ENCODE results near the gene HMOX1. TPM values are rescaled to one million over a fixed set of nuclear protein-coding genes. Genes with fewer than 3 reads are reported as not detected.
A peak's percentile ranks its signal among the peaks of the same experiment; 100 is the strongest.

HMOX1 gene
- total and polyA plus RNA-seq, 2 of the 13 experiments (the other 11 are each of a cell fraction or from before 2014, with no cell fraction given) = 53.6 to 67.4 TPM

DNA sequence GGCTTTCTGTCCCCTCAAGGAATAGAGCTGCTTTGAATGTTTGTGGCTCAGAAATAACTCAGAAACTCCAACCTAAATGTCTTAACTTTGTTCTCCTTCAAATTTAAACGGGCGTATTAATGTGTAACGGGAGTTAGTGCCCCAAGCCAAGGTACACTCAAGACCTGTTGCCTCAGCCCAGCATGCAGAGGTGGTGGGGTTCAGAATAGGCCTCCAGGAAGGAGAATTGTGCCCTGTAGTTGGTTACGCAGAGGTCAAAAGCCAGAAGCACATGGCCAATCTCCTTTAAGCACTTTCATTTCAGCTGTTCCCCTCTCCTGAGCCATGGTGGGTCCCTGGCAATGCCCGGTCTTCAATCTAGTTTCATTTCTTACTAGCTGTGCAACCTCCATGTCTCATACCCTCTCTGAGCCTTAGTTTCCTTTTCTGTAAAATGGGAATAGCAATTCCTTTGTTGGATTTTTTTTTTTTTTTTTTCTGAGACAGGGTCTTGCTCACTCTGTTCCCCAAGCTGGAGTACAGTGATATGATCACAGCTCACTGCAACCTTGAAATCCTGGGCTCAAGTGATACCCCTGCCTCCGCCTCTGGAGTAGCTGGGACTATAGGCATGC lies 4.2 kb downstream of the HMOX1 start:
- TF ChIP-seq ATM (IDR thresholded peaks at IDR 0.05; ENCODE audit: borderline replicate concordance) (no peak), ZNF629 (CRISPR knock-in tag; conservative IDR thresholded peaks at IDR 0.05) (peak; percentile 73; the same call in 1 of the 2 replicates)
- POLR2A ChIA-PET = interaction anchor here (0.7 kb wide), 2 partner anchors 9 to 738 kb away, joined by 3 read pairs; no protein-coding TSS in a partner anchor
- in situ Hi-C loops (cut with HindIII; ENCODE audit: extremely low pct_ligation_motif_present, low pct_unique_long_range_greater_than_20kb) (no loop called here), intact Hi-C loops (cut with micrococcal nuclease; ENCODE audit: unreplicated experiment) (no loop called here)
- peaks cover 22% of the 10 kb centered on the region for H3K79me2 ChIP-seq (ENCODE audit: insufficient read depth, low read length)
- DNase-seq (ENCODE audit: low spot score) = no peak
- H3K9me3 ChIP-seq (ENCODE audit: low read length) = no peaks in the 10 kb centered on the region
- no peak overlapping the region for H2AFZ ChIP-seq (ENCODE audit: low read length)
- no peak for FAIRE-seq
- ATAC-seq = no peak
- no peak overlapping the region for H3K9ac ChIP-seq (ENCODE audit: insufficient read depth, low read depth, low read length)
- CTCF ChIA-PET (ENCODE audit: low intra/inter-chr PET ratio, low total read pairs) = no interaction called here
- H3K4me3 ChIP-seq (replicated peaks in 1 of 3; ENCODE audit: insufficient read depth in 1 of 3, low read depth in 2 of 3, low read length in 3 of 3) = no peak overlapping the region
- peaks cover 59% of the 10 kb centered on the region for H3K4me1 ChIP-seq (ENCODE audit: insufficient read depth, low read length)
- no TSS peak for BruUV-seq (replicated peaks)
- H3K27me3 ChIP-seq (ENCODE audit: control insufficient read depth in 1 of 2, insufficient read depth in 2 of 2, low read length in 2 of 2) = no peaks in the 10 kb centered on the region; a peak in 1 of 5 replicates
- H3K36me3 ChIP-seq (replicated peaks in 1 of 2; ENCODE audit: control insufficient read depth in 1 of 2, insufficient read depth in 2 of 2, low read length in 2 of 2) = peaks cover 18 to 29% of the 10 kb centered on the region in 2 experiments
- 96% methylated on average over 6 of the region's 6 CpGs for WGBS (ENCODE audit: low lambda C conversion rate)
- peaks cover 4% of the 10 kb centered on the region; the same call in 1 of the 2 replicates for H4K20me1 ChIP-seq (ENCODE audit: insufficient read depth, low read length)
- H3K4me2 ChIP-seq (ENCODE audit: low read depth, low read length) = 0 out of 2 replicates have a peak overlapping the region, but pooled peaks have one; percentile 32
- no peak overlapping the region for H3K27ac ChIP-seq (ENCODE audit: extremely low read length, insufficient read depth, low read length)

DNA sequence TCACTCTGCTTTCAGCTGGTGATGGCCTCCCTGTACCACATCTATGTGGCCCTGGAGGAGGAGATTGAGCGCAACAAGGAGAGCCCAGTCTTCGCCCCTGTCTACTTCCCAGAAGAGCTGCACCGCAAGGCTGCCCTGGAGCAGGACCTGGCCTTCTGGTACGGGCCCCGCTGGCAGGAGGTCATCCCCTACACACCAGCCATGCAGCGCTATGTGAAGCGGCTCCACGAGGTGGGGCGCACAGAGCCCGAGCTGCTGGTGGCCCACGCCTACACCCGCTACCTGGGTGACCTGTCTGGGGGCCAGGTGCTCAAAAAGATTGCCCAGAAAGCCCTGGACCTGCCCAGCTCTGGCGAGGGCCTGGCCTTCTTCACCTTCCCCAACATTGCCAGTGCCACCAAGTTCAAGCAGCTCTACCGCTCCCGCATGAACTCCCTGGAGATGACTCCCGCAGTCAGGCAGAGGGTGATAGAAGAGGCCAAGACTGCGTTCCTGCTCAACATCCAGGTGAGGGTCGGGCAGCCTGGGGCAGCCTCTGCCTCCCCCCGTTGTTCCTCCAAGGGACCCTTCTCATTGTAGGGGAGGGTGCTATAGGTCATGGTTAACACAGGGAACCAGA lies 5.9 kb downstream of the HMOX1 start:
- CTCF ChIA-PET (ENCODE audit: low intra/inter-chr PET ratio, low total read pairs) = no interaction called here
- ATAC-seq = no peak
- Histone ChIP-seq H3K4me2 (ENCODE audit: low read depth, low read length) (no peak overlapping the region), H3K36me3 (replicated peaks in 1 of 2; ENCODE audit: control insufficient read depth in 1 of 2, insufficient read depth in 2 of 2, low read length in 2 of 2) (peaks cover 18 to 39% of the 10 kb centered on the region in 2 experiments), H3K4me3 (replicated peaks in 1 of 3; ENCODE audit: insufficient read depth in 1 of 3, low read depth in 2 of 3, low read length in 3 of 3) (no peak overlapping the region), H3K27me3 (ENCODE audit: control insufficient read depth in 1 of 2, insufficient read depth in 2 of 2, low read length in 2 of 2) (no peaks in the 10 kb centered on the region), H4K20me1 (ENCODE audit: insufficient read depth, low read length) (peaks cover 4% of the 10 kb centered on the region; the same call in 1 of the 2 replicates), H3K27ac (ENCODE audit: extremely low read length, insufficient read depth, low read length) (no peak overlapping the region), H3K9ac (ENCODE audit: insufficient read depth, low read depth, low read length) (no peak overlapping the region), H3K9me3 (ENCODE audit: low read length) (no peaks in the 10 kb centered on the region), H2AFZ (ENCODE audit: low read length) (no peak overlapping the region), H3K4me1 (ENCODE audit: insufficient read depth, low read length) (peaks cover 50% of the 10 kb centered on the region), H3K79me2 (ENCODE audit: insufficient read depth, low read length) (peaks cover 15% of the 10 kb centered on the region)
- WGBS (ENCODE audit: low lambda C conversion rate) = 97% methylated on average over 6 of the region's 19 CpGs
- in situ Hi-C loops (cut with HindIII; ENCODE audit: extremely low pct_ligation_motif_present, low pct_unique_long_range_greater_than_20kb) = no loop called here
- no TSS peak for BruUV-seq (replicated peaks)
- POLR2A ChIA-PET = no interaction called here
- no peak for FAIRE-seq
- intact Hi-C loops (cut with micrococcal nuclease; ENCODE audit: unreplicated experiment) = no loop called here
- no peak for DNase-seq (ENCODE audit: low spot score)
- TF ChIP-seq RBFOX2 (IDR thresholded peaks at IDR 0.05; ENCODE audit: low read depth, low read length) (0 out of 2 replicates have a peak, but pooled peaks have one; percentile 37), AGO2 (optimal IDR thresholded peaks at IDR 0.05; ENCODE audit: low read depth, low read length) (peak; percentile 51), ZNF605 (CRISPR knock-in tag; IDR thresholded peaks at IDR 0.05) (no peak)
